ENCODE data around the gene ULBP1. TPM values are rescaled to one million over a fixed set of nuclear protein-coding genes. Genes with fewer than 3 reads are reported as not detected.
A peak's percentile ranks its signal among the peaks of the same experiment; 100 is the strongest.
"Not testable (repeated sequence)": the region's sequence is repeated elsewhere in the genome, so short reads cannot be mapped to it uniquely, and the experiment has no call there.

The ULBP1 gene
- total and polyA plus RNA-seq, 8 donors, result 1.1 to 6.0 (median 3.8) TPM

- Histone ChIP-seq H3K4me1 (peaks cover 12 to 28% of the 10 kb centered on the region in 2 donors), H3K9me3 (no peaks in the 10 kb centered on the region), H3K27me3 (peaks cover 55 to 77% of the 10 kb centered on the region in 2 donors), H3K27ac (no peak overlapping the region), H3K4me3 (no peak overlapping the region), H3K36me3 (no peaks in the 10 kb centered on the region)
- ATAC-seq, result no peak
- no peak for DNase-seq
- intact Hi-C loops (cut with DNase I), result no loop called here
- no peak for TF ChIP-seq CTCF (IDR thresholded peaks at IDR 0.05)
Measured at GRCh38 chr6:149940672-149940982, 23.1 kb upstream of the ULBP1 start.

GRCh38 chr6:149941583-149942460 lies 21.9 kb upstream of the ULBP1 start, which contains the start of gene ULBP2:
TSS of gene ULBP2 (plus strand) at chr6:149942014. CDS start at chr6:149942073, 59 bp downstream.
- Histone ChIP-seq H3K9me3 (no peaks in the 10 kb centered on the region), H3K27ac (peak within 1 kb of the TSS; percentile 42 to 57), H3K36me3 (no peaks in the 10 kb centered on the region), H3K4me1 (peaks cover 12 to 28% of the 10 kb centered on the region in 2 donors), H3K4me3 (peak within 1 kb of the TSS; percentile 47 to 58), H3K27me3 (peaks cover 43 to 65% of the 10 kb centered on the region in 2 donors)
- ATAC-seq (peak; percentile 95), DNase-seq (peak; percentile 74 to 90 (median 88))
- intact Hi-C loops (cut with DNase I), result no loop called here
- TF ChIP-seq CTCF (IDR thresholded peaks at IDR 0.05), result no peak

GRCh38 chr6:149942461-149942829 lies 21.3 kb upstream of the ULBP1 start:
- intact Hi-C loops (cut with DNase I), result no loop called here
- H3K9me3 ChIP-seq, result no peaks in the 10 kb centered on the region
- peak overlapping the region in 1 of 2 donors; percentile 57 for H3K27ac ChIP-seq
- ATAC-seq (no peak), DNase-seq (no peak)
- H3K4me3 ChIP-seq, result peak overlapping the region; percentile 47 to 58
- TF ChIP-seq CTCF (IDR thresholded peaks at IDR 0.05), result no peak
- H3K27me3 ChIP-seq, result peaks cover 37 to 59% of the 10 kb centered on the region in 2 donors
- no peaks in the 10 kb centered on the region for H3K36me3 ChIP-seq
- H3K4me1 ChIP-seq, result peaks cover 12 to 28% of the 10 kb centered on the region in 2 donors

GRCh38 chr6:149943321-149943720 lies 20.4 kb upstream of the ULBP1 start:
- Histone ChIP-seq H3K4me1 (peaks cover 11 to 25% of the 10 kb centered on the region in 2 donors), H3K27me3 (peaks cover 32 to 55% of the 10 kb centered on the region in 2 donors)
- H3K9me3 ChIP-seq; DNase-seq; intact Hi-C loops (cut with DNase I); H3K4me3 ChIP-seq; ATAC-seq; H3K36me3 ChIP-seq; H3K27ac ChIP-seq: not testable (repeated sequence)

GRCh38 chr6:149945276-149945675 lies 18.5 kb upstream of the ULBP1 start:
- ATAC-seq; DNase-seq; intact Hi-C loops (cut with DNase I); H3K27ac ChIP-seq; H3K4me3 ChIP-seq; H3K9me3 ChIP-seq; H3K36me3 ChIP-seq: not testable (repeated sequence)
- Histone ChIP-seq H3K27me3 (peaks cover 20 to 55% of the 10 kb centered on the region in 2 donors), H3K4me1 (peaks cover 3 to 15% of the 10 kb centered on the region in 2 donors)

GRCh38 chr6:149946631-149947030 lies 17.1 kb upstream of the ULBP1 start:
- H3K27ac ChIP-seq; H3K4me1 ChIP-seq; H3K4me3 ChIP-seq; H3K9me3 ChIP-seq; intact Hi-C loops (cut with DNase I); DNase-seq; ATAC-seq; H3K36me3 ChIP-seq: not testable (repeated sequence)
- peaks cover 8 to 55% of the 10 kb centered on the region in 2 donors for H3K27me3 ChIP-seq

GRCh38 chr6:149947533-149947932 lies 16.2 kb upstream of the ULBP1 start:
- intact Hi-C loops (cut with DNase I); ATAC-seq; H3K36me3 ChIP-seq; H3K9me3 ChIP-seq; H3K4me1 ChIP-seq; H3K27ac ChIP-seq; DNase-seq; H3K4me3 ChIP-seq: not testable (repeated sequence)
- H3K27me3 ChIP-seq, result peaks cover 14 to 55% of the 10 kb centered on the region in 2 donors
